Measurements from ENCODE around the gene HOTAIR.

Gene HOTAIR

GRCh38 chr12:53955776-53956250, 18.9 kb downstream of the HOTAIR start:
- TF ChIP-seq CTCF (IDR thresholded peaks at IDR 0.05; ENCODE audit: insufficient read depth, low read depth, low read length, missing control alignments): no peak
- no peak for DNase-seq (ENCODE audit: low read depth)
- H3K4me3 ChIP-seq (ENCODE audit: low read depth, low read length): no peak overlapping the region

- DNase-seq (ENCODE audit: low read depth): no peak
- no peak for TF ChIP-seq CTCF (IDR thresholded peaks at IDR 0.05; ENCODE audit: insufficient read depth, low read depth, low read length, missing control alignments)
- H3K4me3 ChIP-seq (ENCODE audit: low read depth, low read length): no peak overlapping the region
Measured at GRCh38 chr12:53955036-53955775, 19.5 kb downstream of the HOTAIR start.

- no peak for TF ChIP-seq CTCF (IDR thresholded peaks at IDR 0.05; ENCODE audit: insufficient read depth, low read depth, low read length, missing control alignments)
- H3K4me3 ChIP-seq (ENCODE audit: low read depth, low read length): no peak within 1 kb of the TSS
- DNase-seq (ENCODE audit: low read depth): no peak
Measured at GRCh38 chr12:53954694-53955035, 20.1 kb downstream of the HOTAIR start, which contains the start of gene HOXC12. Gene HOXC12 (plus strand): TSS chr12:53954903. CDS start chr12:53954930, 27 bp downstream.

GRCh38 chr12:53953831-53954693, 20.7 kb downstream of the HOTAIR start:
- DNase-seq (ENCODE audit: low read depth): no peak
- H3K4me3 ChIP-seq (ENCODE audit: low read depth, low read length): no peak overlapping the region
- TF ChIP-seq CTCF (IDR thresholded peaks at IDR 0.05; ENCODE audit: insufficient read depth, low read depth, low read length, missing control alignments): no peak

- no peak for TF ChIP-seq CTCF (IDR thresholded peaks at IDR 0.05; ENCODE audit: insufficient read depth, low read depth, low read length, missing control alignments)
- no peak for DNase-seq (ENCODE audit: low read depth)
- H3K4me3 ChIP-seq (ENCODE audit: low read depth, low read length): no peak overlapping the region
Measured at GRCh38 chr12:53952871-53953734, 21.7 kb downstream of the HOTAIR start.

GRCh38 chr12:53952335-53952694, 22.4 kb downstream of the HOTAIR start:
- no peak for TF ChIP-seq CTCF (IDR thresholded peaks at IDR 0.05; ENCODE audit: insufficient read depth, low read depth, low read length, missing control alignments)
- DNase-seq (ENCODE audit: low read depth): no peak
- H3K4me3 ChIP-seq (ENCODE audit: low read depth, low read length): no peak overlapping the region

Data from GM12865 (cell line).